Mucosa of gallbladder (tissue), 1 donor: Measurements from ENCODE around the gene EOMES. TPM values are rescaled to one million over a fixed set of nuclear protein-coding genes. Genes with fewer than 3 reads are reported as not detected.
"Not testable (repeated sequence)": the region's sequence is repeated elsewhere in the genome, so short reads cannot be mapped to it uniquely, and the experiment has no call there.

ENCODE experiments used
- DNase-seq: peaks from one replicate; pipeline ENCODE4 v3.0.0-alpha.2; 2020; ENCODE audit warnings: low spot score
- total RNA-seq: library from RNA; stranded (reverse); gene quantifications from one replicate; pipeline ENCODE4 v1.2.1, GENCODE V29; 2021
- donor health status: DM: no; HTN: no; CAD: no.

Gene EOMES
- 0.58 TPM for total RNA-seq

- DNase-seq: no peak
Measured at GRCh38 chr3:27721717-27722564, at the start of gene EOMES. Gene EOMES, minus strand, starts transcription at chr3:27722323. Its CDS starts 29 bp downstream, at chr3:27722294.

- DNase-seq: not testable (repeated sequence)
Measured at GRCh38 chr3:27770384-27770783, 48.3 kb upstream of the EOMES start.

- no peak for DNase-seq
Measured at GRCh38 chr3:27767000-27767399, 44.9 kb upstream of the EOMES start.

DNA sequence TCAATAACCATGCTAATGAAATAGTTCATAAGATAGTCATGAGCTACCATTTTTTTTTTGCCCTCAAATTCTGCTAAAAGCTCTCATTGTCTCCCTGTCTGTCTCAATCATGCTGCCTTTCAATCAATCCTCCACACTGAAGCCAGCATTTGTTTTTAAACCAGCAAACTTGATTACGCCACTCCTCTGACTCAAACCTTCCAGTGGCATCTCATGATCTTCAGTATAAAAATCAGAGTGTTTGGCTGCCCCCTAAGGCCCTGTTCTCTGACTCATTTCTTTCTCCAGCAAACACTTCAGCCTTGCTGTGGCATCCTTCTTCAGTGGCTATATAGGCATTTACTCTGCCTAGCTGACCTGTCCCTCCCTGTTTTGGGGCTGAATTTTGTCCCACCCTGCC, 36.0 kb upstream of the EOMES start:
- no peak for DNase-seq

GRCh38 chr3:27756877-27757276, 34.8 kb upstream of the EOMES start:
- DNase-seq: no peak

DNA sequence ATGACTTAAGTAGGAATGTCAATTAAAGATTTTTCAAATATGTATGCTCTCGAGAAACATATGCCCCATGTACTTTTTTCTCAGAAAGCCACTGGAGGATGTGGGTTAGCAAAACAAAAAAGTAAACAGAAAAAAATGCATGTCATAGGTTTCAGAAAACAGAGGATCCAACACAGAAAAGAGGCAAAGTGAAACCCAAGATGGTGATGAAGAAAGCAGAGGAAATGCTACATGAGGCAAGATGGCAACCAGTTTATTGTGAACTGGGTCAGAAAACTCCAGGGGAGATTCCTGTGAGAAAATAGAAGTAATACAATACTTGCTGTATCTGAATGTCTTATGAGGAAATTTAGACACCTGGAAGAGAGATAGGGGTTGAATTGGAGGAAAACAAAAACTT, 30.8 kb upstream of the EOMES start:
- DNase-seq: no peak

DNA sequence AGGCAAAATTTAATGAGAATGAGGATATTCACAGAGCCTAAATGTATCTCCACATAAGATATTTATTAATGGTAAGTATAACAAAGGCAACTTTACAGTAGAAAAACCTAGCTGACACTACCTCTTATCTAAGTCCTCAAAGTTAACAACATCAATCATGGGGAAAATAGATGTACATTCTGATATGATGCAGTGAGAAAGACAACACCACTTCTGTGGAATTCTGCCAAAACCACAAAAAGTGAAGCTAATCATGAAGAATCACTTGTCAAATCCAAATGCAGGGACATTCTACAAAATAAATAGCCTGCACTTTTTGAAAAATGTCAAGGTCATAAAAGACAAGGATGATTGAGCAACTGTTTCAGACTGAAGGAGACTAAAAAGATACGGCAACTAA, 27.5 kb upstream of the EOMES start:
- DNase-seq: no peak

DNA sequence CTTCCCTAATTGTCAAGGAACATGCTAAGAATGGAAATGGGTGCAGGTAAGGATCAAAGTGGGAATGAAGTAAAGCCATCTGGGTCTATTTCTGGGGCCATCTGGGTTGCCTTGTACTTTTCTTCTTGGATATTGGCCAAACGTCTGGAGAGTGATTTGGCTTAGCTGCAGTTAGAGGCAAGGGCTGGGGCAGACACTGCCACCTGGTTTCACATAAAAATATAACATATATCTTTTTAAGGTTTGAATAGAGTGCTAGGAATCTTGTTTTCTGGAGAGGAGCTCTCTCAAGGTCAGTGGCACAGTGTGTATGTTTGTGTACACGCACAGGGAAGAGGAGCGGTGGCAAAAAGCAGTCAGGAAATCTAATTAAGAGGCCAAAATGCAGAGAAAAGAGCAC, 24.7 kb upstream of the EOMES start:
- no peak for DNase-seq

- DNase-seq: no peak
Measured at GRCh38 chr3:27740854-27741253, 18.7 kb upstream of the EOMES start.

GRCh38 chr3:27737091-27737490, 15.0 kb upstream of the EOMES start:
- no peak for DNase-seq

DNA sequence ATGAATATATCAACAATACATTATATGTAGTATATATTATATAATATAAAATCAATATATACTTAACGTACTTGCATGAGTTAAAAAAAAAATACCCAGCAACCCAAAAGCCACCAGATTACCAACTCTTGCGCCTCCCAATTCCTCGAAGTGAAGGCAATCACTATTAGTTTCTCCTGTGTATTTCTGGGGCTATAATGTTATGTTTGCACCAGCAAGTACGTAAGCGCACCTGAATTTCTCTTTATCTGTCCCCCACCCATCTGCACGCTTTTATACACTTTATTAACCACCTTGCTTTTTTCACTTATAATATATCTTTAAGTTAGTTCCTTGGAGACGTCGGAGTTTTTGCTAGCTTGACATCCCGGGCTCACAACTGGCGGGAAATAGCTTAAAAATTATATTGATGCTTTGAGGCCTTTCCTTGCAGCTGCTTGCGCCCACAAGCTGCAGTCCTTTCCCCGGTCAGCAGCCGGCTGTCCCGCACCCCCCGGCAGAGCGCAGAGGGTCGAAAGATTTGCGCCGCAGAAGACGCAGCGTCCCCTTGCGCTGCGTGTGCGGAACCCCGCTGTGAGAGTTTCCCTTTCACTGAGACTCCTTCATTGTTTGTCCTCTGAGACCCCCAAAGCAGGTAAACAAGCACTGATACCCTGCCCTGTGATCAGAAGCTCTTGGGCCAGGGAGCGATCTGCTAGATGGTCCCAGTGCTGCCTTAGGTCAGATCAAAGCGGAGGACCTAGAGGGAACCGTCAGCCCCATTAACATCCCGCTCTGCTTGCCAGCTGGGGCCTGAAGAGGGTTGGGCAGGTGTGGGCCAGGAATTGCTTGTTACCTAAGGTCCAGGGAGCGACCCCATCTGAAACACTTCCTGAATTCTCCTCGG, 8.9 kb upstream of the EOMES start:
- DNase-seq: no peak

DNA sequence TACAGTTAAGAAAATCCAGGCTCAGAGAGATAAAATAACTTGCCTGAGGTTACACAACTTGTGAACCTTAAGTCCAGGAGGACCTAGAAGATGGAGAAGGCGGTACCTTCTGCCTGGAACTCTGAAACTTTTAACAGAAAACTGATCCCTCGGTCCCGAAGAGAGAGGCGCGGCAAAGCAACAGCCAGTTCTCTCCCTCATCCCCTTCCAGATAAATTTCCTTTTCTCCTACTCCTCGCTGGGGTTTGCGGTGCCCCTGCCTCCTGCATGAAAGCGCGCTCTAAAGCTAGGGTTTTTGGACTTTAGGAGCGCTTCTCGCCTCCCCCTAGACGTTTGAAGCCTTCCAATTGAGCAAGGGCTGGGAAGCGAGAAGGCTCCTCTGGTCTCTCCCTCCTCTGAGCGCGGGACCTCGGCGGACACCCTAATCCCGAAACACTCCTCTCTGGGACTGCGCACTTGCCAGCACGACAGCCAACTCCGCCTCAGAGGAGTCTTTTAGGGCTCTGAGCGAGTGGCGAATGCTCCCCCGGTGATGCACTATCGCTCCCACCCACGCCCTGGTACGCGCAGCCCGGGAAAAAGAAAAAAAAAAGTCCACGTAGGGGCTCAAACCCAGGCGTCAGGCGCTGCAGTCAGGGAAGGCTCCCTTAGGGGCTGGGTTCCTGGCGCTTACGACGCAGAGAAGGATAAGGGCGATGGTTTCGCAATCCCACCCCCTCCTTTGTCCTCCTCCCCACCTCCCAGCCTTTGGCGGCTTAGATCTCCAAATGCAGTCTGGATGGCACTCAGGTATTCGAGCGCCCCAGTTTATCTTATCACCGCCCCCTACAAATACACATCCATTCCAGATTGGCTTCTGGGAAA, 7.9 kb upstream of the EOMES start:
- DNase-seq: no peak

GRCh38 chr3:27729325-27729724, 7.2 kb upstream of the EOMES start:
- DNase-seq: no peak

GRCh38 chr3:27728195-27729087, 6.3 kb upstream of the EOMES start:
- no peak for DNase-seq

DNA sequence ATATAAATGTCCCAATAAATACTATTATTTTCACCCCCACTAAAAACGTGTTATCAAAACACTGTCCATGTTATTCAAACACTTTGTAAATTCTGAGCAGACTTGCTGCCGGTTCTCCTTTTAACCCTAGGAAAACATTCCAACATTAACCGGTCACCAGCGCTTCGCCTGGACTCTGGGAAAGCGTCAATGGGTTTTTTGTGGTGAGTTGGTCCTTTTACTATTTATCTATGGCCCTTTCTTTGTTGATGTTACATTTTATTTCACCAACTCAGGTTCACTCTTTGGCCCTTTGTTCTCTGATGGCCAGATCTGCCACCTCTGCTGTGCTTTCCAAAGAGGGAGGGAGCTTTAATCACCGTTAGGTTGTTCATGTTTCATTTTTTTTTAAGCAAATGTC, 4.1 kb upstream of the EOMES start:
- DNase-seq: no peak

- DNase-seq: no peak
Measured at GRCh38 chr3:27724459-27725197, 2.5 kb upstream of the EOMES start.

DNA sequence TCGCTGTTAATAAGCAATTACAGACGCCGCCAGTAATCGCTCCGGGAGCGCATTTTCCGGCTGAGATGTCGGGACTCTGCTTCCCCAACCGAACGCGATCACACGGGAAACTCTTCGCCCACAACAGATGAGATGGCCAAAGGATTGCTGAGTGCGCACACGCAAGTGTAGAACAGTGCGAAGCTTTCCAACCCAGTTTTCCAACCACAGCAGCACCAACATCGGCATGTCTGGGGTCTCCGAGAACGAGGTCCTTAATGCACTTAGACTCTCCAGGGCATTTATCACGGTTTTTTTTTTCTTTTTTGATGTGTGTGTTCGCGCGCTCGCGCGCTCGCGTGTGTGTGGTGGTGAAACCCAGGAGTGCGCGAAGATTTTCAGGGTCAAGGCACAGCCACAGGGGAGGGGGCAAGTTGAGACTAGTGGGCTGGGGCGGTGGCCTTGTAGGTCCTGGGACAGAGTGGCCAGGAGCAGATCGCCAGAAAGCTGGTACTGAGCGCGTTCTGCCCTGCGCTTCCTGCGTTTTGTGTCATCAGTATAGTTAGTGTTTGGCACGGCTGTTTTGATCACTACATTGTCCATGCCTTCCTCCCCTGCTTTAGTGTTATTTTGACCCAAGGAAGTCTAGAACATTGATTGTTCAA, 1.8 kb upstream of the EOMES start:
- no peak for DNase-seq

GRCh38 chr3:27723456-27723814, 1.3 kb upstream of the EOMES start:
- DNase-seq: no peak

GRCh38 chr3:27723001-27723445, 900 bp upstream of the EOMES start:
- DNase-seq: no peak
